ENCODE results near the gene BEST4. TPM values are rescaled to one million over a fixed set of nuclear protein-coding genes. Genes with fewer than 3 reads are reported as not detected.
A peak's percentile ranks its signal among the peaks of the same experiment; 100 is the strongest.

The BEST4 gene
- polyA plus RNA-seq, result under 1 TPM in 1 of 3 donors, not detected in 2; 0.37 TPM

GRCh38 chr1:44788120-44788860 lies at the start of gene BEST4:
Gene BEST4 (minus strand): TSS chr1:44788170. CDS start chr1:44787705, 465 bp downstream.
- no peak for DNase-seq
- H3K27ac Mint-ChIP-seq, result peak within 1 kb of the TSS in 5 of 6 donors; percentile 6 to 85 (median 34)
- H3K4me3 Mint-ChIP-seq, result peak within 1 kb of the TSS in 1 of 5 donors; percentile 17

GRCh38 chr1:44835738-44836675 lies 48.0 kb upstream of the BEST4 start:
- H3K4me1 Mint-ChIP-seq, result peaks cover 7 to 8% of the 10 kb centered on the region in 2 donors
- peaks cover 0 to under 1% (median 0%) of the 10 kb centered on the region in 3 donors for H3K36me3 Mint-ChIP-seq
- H3K27me3 Mint-ChIP-seq (ENCODE audit: low read depth in 3 of 3), result peaks cover 3 to 6% (median 4%) of the 10 kb centered on the region in 3 donors
- H3K27ac Mint-ChIP-seq, result peak overlapping the region in 2 of 6 donors; percentile 45 to 60
- H3K9me3 Mint-ChIP-seq, result no peaks in the 10 kb centered on the region
- peak; percentile 66 to 72 (median 70) for DNase-seq
- H3K4me3 Mint-ChIP-seq, result peak overlapping the region in 4 of 5 donors; percentile 18 to 67 (median 32)

More at GRCh38 chr1:44788120-44788860, at the start of gene BEST4:
- no peaks in the 10 kb centered on the region for H3K9me3 Mint-ChIP-seq
- H3K36me3 Mint-ChIP-seq, result no peaks in the 10 kb centered on the region
- H3K4me1 Mint-ChIP-seq, result peaks cover 27 to 31% of the 10 kb centered on the region in 2 donors
- peaks cover 0 to 4% (median 0%) of the 10 kb centered on the region in 3 donors for H3K27me3 Mint-ChIP-seq (ENCODE audit: low read depth in 3 of 3)

GRCh38 chr1:44834328-44834727 lies 46.4 kb upstream of the BEST4 start:
- H3K9me3 Mint-ChIP-seq, result no peaks in the 10 kb centered on the region
- no peak for DNase-seq
- no peak overlapping the region for H3K4me3 Mint-ChIP-seq
- no peak overlapping the region for H3K27ac Mint-ChIP-seq
- peaks cover 7 to 8% of the 10 kb centered on the region in 2 donors for H3K4me1 Mint-ChIP-seq
- H3K36me3 Mint-ChIP-seq, result no peaks in the 10 kb centered on the region
- H3K27me3 Mint-ChIP-seq (ENCODE audit: low read depth in 3 of 3), result peaks cover 1 to 6% (median 2%) of the 10 kb centered on the region in 3 donors

- Mint-ChIP-seq H3K4me3 (no peak overlapping the region), H3K27me3 (ENCODE audit: low read depth in 3 of 3) (peaks cover 0 to 6% (median 2%) of the 10 kb centered on the region in 3 donors), H3K27ac (no peak overlapping the region), H3K9me3 (no peaks in the 10 kb centered on the region), H3K4me1 (peaks cover 7 to 8% of the 10 kb centered on the region in 2 donors), H3K36me3 (no peaks in the 10 kb centered on the region)
- no peak for DNase-seq
These were observed 44.2 kb upstream of the BEST4 start for GRCh38 chr1:44832056-44832705.

- no peak overlapping the region for H3K4me3 Mint-ChIP-seq
- no peak for DNase-seq
- H3K27ac Mint-ChIP-seq, result no peak overlapping the region
- peaks cover 0 to 6% (median 2%) of the 10 kb centered on the region in 3 donors for H3K27me3 Mint-ChIP-seq (ENCODE audit: low read depth in 3 of 3)
- H3K36me3 Mint-ChIP-seq, result no peaks in the 10 kb centered on the region
- peaks cover 7 to 8% of the 10 kb centered on the region in 2 donors for H3K4me1 Mint-ChIP-seq
- H3K9me3 Mint-ChIP-seq, result no peaks in the 10 kb centered on the region
These were observed 43.5 kb upstream of the BEST4 start for GRCh38 chr1:44831516-44831915.

GRCh38 chr1:44830900-44831304 lies 42.9 kb upstream of the BEST4 start:
- Mint-ChIP-seq H3K27ac (no peak overlapping the region), H3K36me3 (no peaks in the 10 kb centered on the region), H3K9me3 (peaks cover 0 to 2% (median 0%) of the 10 kb centered on the region in 6 donors), H3K4me1 (peaks cover 4 to 5% of the 10 kb centered on the region in 2 donors), H3K27me3 (ENCODE audit: low read depth in 3 of 3) (peaks cover 2 to 4% (median 2%) of the 10 kb centered on the region in 3 donors), H3K4me3 (no peak overlapping the region)
- no peak for DNase-seq

GRCh38 chr1:44829506-44830384 lies 41.8 kb upstream of the BEST4 start:
- H3K4me3 Mint-ChIP-seq, result no peak overlapping the region
- peaks cover 2 to 5% (median 2%) of the 10 kb centered on the region in 3 donors for H3K27me3 Mint-ChIP-seq (ENCODE audit: low read depth in 3 of 3)
- H3K27ac Mint-ChIP-seq, result no peak overlapping the region
- H3K4me1 Mint-ChIP-seq, result no peaks in the 10 kb centered on the region
- no peak for DNase-seq
- no peaks in the 10 kb centered on the region for H3K36me3 Mint-ChIP-seq
- peaks cover 0 to 2% (median 0%) of the 10 kb centered on the region in 6 donors for H3K9me3 Mint-ChIP-seq

- Mint-ChIP-seq H3K27me3 (ENCODE audit: low read depth in 3 of 3) (peaks cover 2 to 3% (median 2%) of the 10 kb centered on the region in 3 donors), H3K4me1 (no peaks in the 10 kb centered on the region), H3K36me3 (no peaks in the 10 kb centered on the region), H3K9me3 (peaks cover 0 to 2% (median 0%) of the 10 kb centered on the region in 6 donors), H3K4me3 (no peak overlapping the region), H3K27ac (no peak overlapping the region)
- no peak for DNase-seq
These were observed 41.0 kb upstream of the BEST4 start for GRCh38 chr1:44828841-44829440.

- peaks cover 0 to 3% (median 2%) of the 10 kb centered on the region in 3 donors for H3K27me3 Mint-ChIP-seq (ENCODE audit: low read depth in 3 of 3)
- peaks cover 0 to 2% (median 0%) of the 10 kb centered on the region in 6 donors for H3K9me3 Mint-ChIP-seq
- no peak overlapping the region for H3K27ac Mint-ChIP-seq
- no peaks in the 10 kb centered on the region for H3K36me3 Mint-ChIP-seq
- H3K4me3 Mint-ChIP-seq, result no peak overlapping the region
- DNase-seq, result no peak
- H3K4me1 Mint-ChIP-seq, result no peaks in the 10 kb centered on the region
These were observed 40.2 kb upstream of the BEST4 start for GRCh38 chr1:44828003-44828651.

- no peak overlapping the region for H3K27ac Mint-ChIP-seq
- H3K9me3 Mint-ChIP-seq, result peaks cover 0 to 2% (median 0%) of the 10 kb centered on the region in 6 donors
- no peak overlapping the region for H3K4me3 Mint-ChIP-seq
- H3K4me1 Mint-ChIP-seq, result no peaks in the 10 kb centered on the region
- no peak for DNase-seq
- H3K27me3 Mint-ChIP-seq (ENCODE audit: low read depth in 3 of 3), result peaks cover 0 to 3% (median 2%) of the 10 kb centered on the region in 3 donors
- no peaks in the 10 kb centered on the region for H3K36me3 Mint-ChIP-seq
These were observed 39.4 kb upstream of the BEST4 start for GRCh38 chr1:44827197-44828002.

- H3K9me3 Mint-ChIP-seq, result peaks cover 0 to 2% (median 0%) of the 10 kb centered on the region in 6 donors
- H3K27me3 Mint-ChIP-seq (ENCODE audit: low read depth in 3 of 3), result peaks cover 0 to 3% (median 2%) of the 10 kb centered on the region in 3 donors
- no peaks in the 10 kb centered on the region for H3K36me3 Mint-ChIP-seq
- peaks cover 0 to 1% of the 10 kb centered on the region in 2 donors for H3K4me1 Mint-ChIP-seq
- H3K4me3 Mint-ChIP-seq, result no peak overlapping the region
- no peak for DNase-seq
- no peak overlapping the region for H3K27ac Mint-ChIP-seq
These were observed 38.6 kb upstream of the BEST4 start for GRCh38 chr1:44826375-44827196.

All from immature natural killer cell (primary cell).